ENCODE measurements around the gene PCNT.
"Not testable (repeated sequence)": the region's sequence is repeated elsewhere in the genome, so short reads cannot be mapped to it uniquely, and the experiment has no call there.

The PCNT gene

GRCh38 chr21:46310260-46310659, 13.7 kb upstream of the PCNT start:
- not testable (repeated sequence) for DNase-seq

DNA sequence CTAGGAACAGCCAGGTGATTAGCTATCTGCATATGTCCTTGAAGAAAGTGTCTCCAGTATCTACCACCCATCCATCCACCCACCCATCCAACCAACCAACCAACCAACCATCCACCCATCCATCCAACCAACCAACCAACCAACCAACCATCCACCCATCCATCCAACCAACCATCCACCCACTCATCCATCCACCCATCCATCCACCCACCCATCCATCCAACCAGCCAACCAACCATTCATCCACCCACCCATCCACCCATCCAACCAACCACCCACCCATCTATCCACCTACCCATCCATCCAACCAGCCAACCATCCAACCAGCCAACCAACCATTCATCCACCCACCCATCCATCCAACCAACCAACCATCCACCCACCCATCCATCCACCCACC, 12.4 kb upstream of the PCNT start:
- no peak for DNase-seq

GRCh38 chr21:46312949-46313348, 11.0 kb upstream of the PCNT start:
- no peak for DNase-seq

- DNase-seq, result no peak
These were observed 9.4 kb upstream of the PCNT start for GRCh38 chr21:46314441-46315020.

DNA sequence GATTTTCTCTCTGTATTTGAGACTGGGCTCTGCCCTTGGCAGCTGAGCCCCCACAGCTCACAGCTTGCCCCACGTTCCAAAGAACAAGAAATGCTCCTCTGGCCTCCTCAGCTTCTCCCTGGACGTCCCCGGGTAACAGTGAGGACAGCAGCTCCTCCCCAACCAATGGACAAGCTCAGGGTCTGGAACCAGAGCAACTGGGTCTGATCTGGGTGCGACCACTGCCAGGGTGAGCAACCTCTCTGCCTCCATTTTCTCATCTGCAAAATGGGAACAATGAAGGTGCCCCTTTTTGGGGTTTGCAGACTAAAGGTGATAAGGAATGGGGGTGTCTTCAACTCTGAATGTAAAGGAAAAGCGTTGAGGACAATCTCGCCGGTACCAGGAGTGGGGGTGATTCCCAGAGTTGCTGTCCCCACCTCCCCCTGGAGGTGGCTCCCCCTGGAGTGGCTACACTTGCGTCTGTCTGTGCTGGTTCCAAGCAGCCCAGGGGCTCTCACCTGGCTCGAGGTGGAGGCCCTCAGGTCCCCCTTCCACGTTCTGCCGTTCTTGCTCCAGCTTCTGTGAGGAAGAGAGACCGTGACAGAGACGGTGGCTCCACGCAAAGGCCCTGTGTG, 7.1 kb upstream of the PCNT start:
- DNase-seq, result no peak

DNA sequence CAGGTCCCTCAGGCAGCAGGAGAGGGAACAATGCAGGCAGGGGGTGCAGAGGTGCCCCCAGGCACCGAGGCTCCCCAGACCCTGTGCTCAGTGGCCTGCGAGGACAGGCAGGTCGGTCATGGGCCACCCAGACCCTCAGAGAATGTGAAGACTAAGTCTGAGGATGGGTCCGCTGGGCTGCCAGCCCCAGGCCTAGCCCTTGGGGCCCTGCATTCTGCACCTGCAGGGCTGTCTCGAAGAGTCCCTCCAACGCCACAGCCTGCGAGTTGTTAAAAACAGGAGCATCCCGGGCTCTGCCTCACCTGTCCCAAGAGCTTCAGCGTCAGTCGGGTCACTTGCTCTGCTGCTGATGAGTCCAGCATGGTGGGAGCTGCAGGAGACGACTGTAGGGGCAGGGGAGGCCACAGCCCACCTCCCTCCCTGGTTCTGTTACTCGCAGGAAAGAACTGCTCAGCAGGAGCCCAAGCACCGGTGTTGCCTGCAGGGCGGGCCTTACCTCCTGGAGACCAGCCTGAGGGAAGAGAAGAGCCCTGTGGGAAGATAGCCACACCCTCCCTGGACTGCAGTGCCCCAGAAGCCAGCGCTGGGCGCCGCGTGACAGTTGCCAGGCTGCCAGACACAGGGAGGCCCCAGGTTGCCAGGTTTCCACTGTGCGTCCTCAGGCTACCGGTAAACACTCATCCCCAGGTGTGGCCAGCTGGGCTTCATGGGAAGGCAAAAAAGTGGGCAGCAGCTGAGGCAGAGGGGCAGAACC, 6.1 kb upstream of the PCNT start:
- no peak for DNase-seq

DNA sequence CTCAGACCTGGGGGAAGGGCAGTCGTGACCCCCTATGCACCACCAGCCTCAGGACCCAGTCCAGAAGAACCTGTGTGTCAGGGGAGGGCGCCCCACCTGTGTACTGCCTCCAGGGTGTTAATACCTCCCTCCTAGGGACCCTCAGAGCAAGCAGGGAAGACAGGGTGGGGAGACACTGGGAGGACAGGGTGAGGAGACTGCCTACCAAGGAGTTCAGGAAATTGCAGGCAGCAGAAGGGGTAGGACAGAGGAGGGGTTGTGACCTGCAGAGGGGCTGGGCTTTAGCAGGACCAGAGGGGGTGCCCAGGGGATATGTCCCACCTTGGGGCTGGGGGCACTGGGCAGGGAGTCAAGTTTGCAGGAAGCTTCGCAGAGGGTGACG, 5.5 kb upstream of the PCNT start:
- no peak for DNase-seq

GRCh38 chr21:46319186-46319585, 4.8 kb upstream of the PCNT start:
- no peak for DNase-seq

- DNase-seq, result no peak
These were observed 3.6 kb upstream of the PCNT start for GRCh38 chr21:46320331-46320801.

DNA sequence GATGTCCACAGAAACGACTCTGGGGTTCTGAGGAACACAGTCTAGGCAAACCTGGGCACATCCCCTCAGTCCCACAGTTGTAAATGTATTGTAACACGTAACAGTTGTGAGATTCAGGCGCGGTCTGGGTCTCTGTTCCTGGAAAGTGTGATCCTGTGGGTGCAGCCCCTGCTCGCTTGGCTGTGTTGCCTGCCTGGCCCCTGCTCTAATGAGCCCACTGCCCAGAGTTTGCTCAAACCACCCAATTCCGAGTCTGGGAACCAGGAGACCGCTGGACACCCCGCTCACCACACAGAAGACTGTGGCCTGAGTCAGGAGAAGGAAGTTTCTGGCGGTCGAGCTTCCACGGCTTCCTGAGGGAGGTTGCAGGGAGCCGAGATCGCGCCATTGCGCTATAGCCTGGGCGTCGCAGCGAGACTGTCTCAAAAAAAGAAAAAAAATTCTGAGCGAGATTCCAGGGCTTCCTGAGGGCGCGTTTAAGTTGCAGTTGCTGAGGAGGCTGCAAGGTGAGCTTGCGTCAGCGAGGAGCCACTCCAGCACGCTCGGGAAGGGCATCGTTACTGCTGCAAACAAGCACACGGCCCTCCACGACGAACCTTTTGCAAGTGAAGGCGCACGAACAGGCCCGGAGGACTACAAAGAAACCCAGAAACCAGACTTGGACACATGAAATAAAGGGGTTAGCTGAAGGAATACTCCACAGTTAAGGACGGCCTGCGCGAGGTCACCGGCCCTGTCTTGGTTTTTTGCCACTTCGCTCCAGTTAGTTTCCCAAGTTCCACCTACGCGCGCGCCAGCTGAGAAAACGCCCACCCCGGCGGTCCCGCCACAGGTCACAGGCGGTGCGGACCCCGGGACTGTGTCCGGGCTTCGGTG, 1.4 kb upstream of the PCNT start:
- no peak for DNase-seq

DNA sequence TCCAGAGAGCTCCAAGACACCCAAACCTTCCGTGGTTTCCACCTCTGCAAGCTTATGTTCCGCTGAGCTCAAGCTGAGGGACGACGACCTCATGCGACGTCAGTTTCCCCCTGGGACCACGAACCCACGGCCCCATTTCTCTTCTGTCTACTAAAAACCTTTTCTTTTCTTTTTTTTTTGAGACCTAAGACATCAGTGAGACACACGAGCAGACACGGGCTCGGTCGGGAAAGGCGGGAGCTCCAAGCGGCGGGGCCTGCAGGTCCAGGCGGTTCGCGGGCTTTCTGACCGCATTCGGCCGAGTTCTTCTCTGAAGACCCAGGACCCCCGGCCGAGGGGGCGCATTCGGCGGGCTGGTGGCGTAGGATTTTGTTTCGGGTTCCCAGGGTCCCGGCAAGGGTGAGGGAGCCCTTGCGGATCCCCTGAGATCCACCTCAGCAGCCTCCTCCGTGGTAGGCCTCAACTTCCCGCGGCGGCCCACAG, 688 bp upstream of the PCNT start:
- no peak for DNase-seq

- DNase-seq, result peak; percentile 52
These were observed 575 bp downstream of the PCNT start for GRCh38 chr21:46324390-46325072.

DNA sequence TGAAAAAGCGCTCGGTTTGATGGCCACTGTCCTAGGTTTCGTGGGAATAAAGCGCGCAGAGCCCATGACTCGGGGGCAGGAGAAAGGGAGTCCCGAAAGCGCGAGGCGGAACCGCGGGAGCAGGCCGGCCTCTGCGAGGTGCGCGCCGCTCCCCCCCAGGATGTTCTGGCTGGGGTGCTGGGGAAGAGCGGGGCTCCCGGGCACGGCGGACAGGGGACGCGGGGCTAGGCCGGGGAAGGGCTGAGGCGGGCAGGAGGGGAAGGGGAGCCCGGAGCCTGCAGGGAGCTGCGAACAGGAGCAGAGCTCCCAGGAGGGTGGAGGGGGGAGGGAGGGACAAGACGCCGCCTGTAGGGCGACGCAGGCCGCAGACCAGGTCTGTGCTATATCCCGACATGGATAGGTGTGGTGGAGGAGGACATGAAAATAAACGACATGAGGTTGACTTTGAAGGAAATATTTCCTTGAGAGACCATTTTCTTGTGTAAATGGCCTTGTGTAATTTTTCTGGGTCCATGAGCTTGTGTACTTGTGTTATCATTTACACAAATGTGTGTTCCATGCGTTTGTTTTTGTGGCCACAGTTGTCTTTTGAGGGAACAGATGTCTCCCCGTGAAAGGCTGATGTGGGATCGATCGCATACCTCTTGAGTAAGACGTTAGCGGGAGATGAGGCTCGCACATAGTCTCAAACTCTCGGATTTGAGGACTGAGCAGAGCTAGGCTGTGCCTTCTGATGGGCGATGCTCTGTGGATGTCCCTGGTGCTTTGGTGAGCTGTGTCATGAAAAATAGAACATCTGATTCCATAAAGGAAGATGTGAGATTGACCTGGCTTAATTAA, 1.3 kb downstream of the PCNT start:
- peak; percentile 36 for DNase-seq

- no peak for DNase-seq
These were observed 2.3 kb downstream of the PCNT start for GRCh38 chr21:46326110-46326703.

DNA sequence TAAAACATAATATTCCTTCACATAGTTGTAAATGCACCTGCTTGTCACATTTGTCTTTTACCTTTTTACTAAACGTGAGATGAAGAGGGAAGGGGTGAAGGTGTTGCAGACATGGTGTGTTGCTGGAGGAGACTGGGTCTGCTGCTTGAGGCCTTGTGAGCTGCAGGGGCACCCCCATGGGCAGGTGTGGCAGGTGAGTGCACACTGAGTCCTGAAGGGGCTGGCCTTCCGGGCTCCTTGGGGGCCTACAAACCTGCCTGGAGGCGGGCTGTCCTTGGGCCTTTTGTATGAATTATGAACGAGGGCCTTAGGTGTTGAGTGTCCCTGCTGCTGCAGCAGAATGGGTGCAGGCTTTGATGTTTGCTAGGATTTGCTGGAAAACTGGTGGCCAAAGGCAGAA, 3.8 kb downstream of the PCNT start:
- DNase-seq, result no peak

GRCh38 chr21:46328151-46328550, 4.2 kb downstream of the PCNT start:
- no peak for DNase-seq

GRCh38 chr21:46329796-46330195, 5.8 kb downstream of the PCNT start:
- no peak for DNase-seq

- DNase-seq, result no peak
These were observed 10.6 kb downstream of the PCNT start for GRCh38 chr21:46334351-46335140.

GRCh38 chr21:46336603-46337002, 12.6 kb downstream of the PCNT start:
- DNase-seq, result no peak

DNA sequence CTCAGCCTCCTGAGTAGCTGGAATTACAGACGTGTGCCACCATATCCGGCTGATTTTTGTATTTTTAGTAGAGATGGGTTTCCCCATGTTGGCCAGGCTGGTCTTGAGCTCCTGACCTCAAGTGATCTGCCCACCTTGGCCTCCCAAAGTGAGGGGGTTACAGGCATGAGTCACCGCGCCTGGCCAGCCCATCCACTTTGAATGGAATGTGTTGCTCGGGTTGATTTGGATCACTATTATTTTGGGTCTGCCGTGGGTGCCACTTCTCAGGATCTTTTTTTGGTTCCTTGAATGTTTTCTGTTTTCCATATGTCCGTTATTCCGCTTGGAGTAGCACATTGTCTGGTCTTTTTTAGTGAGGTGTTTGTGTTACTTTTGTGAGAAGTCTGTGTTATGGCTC, 17.0 kb downstream of the PCNT start:
- DNase-seq, result no peak

Measured in NCI-H446 treated with DMSO at 0.1 percent for 48 hours (cell line).